Panc1 (cell line): ENCODE results near the gene SYNE1. TPM values are rescaled to one million over a fixed set of nuclear protein-coding genes. Genes with fewer than 3 reads are reported as not detected.

Experiments used
- ATAC-seq: fragments of 200-7000 bp; cut with Tn5 transposase; 2 replicates; pipeline ENCODE4 v1.9.1; 2020; ENCODE audit warnings: mild to moderate bottlenecking, moderate library complexity
- BruUV-seq: library from RNA; stranded (reverse); fragments of 400-500 nt; replicated peaks from 2 replicates; lab custom pipeline; 2021; lab: Mats Ljungman, UMichigan
- CTCF ChIA-PET: fragments of 300-600 bp; sonication (Branson Sonifier 250); formaldehyde crosslinking; loops from one replicate; lab custom pipeline; 2022; ENCODE audit warnings: antibody characterized with exemption; lab: Charles Lee
- POLR2A ChIA-PET: fragments of 300-600 bp; sonication (Branson Sonifier 250); formaldehyde crosslinking; loops from one replicate; lab custom pipeline; 2022; ENCODE audit warnings: antibody characterized with exemption; lab: Charles Lee
- DNase-seq: peaks from one replicate; pipeline ENCODE4 v3.0.0-alpha.2; 2010; ENCODE audit warnings: low read depth, low spot score
- H3K27ac ChIP-seq: 2 replicates; pipeline ENCODE4 v1.5.1; 2011; ENCODE audit warnings: mild to moderate bottlenecking, low read length, inconsistent platforms
- H3K27me3 ChIP-seq: fragments of 200-500 bp; sonication (Bioruptor generic); 2 replicates; pipeline ENCODE4 v1.6.0; 2014; ENCODE audit warnings: low read length, inconsistent platforms; ENCODE audit not compliant: control insufficient read depth, insufficient read depth
- H3K36me3 ChIP-seq: fragments of 200-500 bp; sonication (Bioruptor generic); 2 replicates; pipeline ENCODE4 v1.5.1; 2014; ENCODE audit warnings: inconsistent platforms, mild to moderate bottlenecking, low read length, moderate library complexity; ENCODE audit not compliant: control insufficient read depth, insufficient read depth
- H3K4me1 ChIP-seq: 2 replicates; pipeline ENCODE4 v1.5.1; 2011; ENCODE audit warnings: inconsistent platforms, mild to moderate bottlenecking, low read length, moderate library complexity; ENCODE audit not compliant: control insufficient read depth, insufficient read depth
- H3K4me3 ChIP-seq, 2 experiments: 2 replicates each; pipeline ENCODE4 v1.5.1; 2011 to 2012; ENCODE audit warnings: low read depth in 2 of 2, low read length in 2 of 2, mild to moderate bottlenecking in 2 of 2, inconsistent platforms in 1 of 2, moderate library complexity in 1 of 2
- H3K9me3 ChIP-seq: fragments of 200-500 bp; sonication (Bioruptor generic); 2 replicates; pipeline ENCODE4 v1.5.1; 2014; ENCODE audit warnings: low read depth, mild to moderate bottlenecking, inconsistent platforms, low read length, moderate library complexity; ENCODE audit not compliant: control insufficient read depth, insufficient read depth
- POLR2AphosphoS5 ChIP-seq: IDR thresholded peaks from 2 replicates; pipeline ENCODE4 v1.6.1; 2012; ENCODE audit warnings: mild to moderate bottlenecking, low read depth, low read length, moderate library complexity
- SIN3A ChIP-seq: IDR thresholded peaks from 2 replicates; pipeline ENCODE4 v1.6.1; 2012; ENCODE audit warnings: low read depth, mild to moderate bottlenecking, low read length, moderate library complexity, borderline replicate concordance; ENCODE audit not compliant: insufficient read depth
- TCF7L2 ChIP-seq: IDR thresholded peaks from 2 replicates; pipeline ENCODE4 v1.6.1; 2011; ENCODE audit warnings: mild to moderate bottlenecking, low read depth, low read length, inconsistent platforms
- in situ Hi-C: cut with HindIII; loops from 2 replicates; pipeline ENCODE4 v1.10.0; 2016; ENCODE audit warnings: low sequenced_read_pairs, low pct_unique_long_range_greater_than_20kb
- intact Hi-C: fragments of 100-400 bp; cut with micrococcal nuclease; formaldehyde crosslinking; loops from one replicate; pipeline ENCODE4 v1.10.0; 2022; ENCODE audit not compliant: unreplicated experiment
- total RNA-seq: library from RNA; stranded (reverse); gene quantifications from one replicate; pipeline ENCODE4 v1.2.1, GENCODE V29; 2021; ENCODE audit not compliant: unreplicated experiment
- TF ChIP-seq, protein P1 (sequence below), 2 experiments: IDR thresholded peaks; 2 replicates each; pipeline ENCODE4 v1.6.1; 2011 to 2012; ENCODE audit warnings: low read depth in 2 of 2, control low read depth in 1 of 2, low read length in 1 of 2, mild to moderate bottlenecking in 1 of 2, moderate library complexity in 1 of 2; ENCODE audit not compliant: insufficient read depth in 1 of 2
- TF ChIP-seq, protein P2 (sequence below): fragments of 450-650 bp; IDR thresholded peaks from 2 replicates; pipeline ENCODE4 v1.5.1; 2017; ENCODE audit warnings: mild to moderate bottlenecking

SYNE1 gene
- total RNA-seq, 1 experiment from 2014 or later, result 3.2 TPM

DNA sequence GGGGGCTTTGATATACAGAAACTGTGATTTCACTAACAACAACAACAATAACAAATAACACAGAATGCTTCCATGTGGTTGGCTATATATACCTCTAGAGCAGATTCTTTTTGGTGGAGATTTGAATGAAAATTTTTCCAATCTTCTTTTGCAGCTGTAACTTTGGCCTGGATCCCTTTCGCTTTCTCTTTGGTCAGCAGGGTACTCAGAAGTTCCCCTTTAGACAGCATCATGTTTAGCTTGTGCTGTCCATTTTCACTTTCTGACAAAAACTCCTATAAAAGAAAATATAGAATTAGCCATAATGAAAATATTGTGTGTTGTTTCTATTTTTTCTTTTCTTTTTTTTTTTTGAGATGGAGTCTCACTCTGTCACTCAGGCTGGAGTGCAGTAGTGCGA is 264.2 kb downstream of the SYNE1 start:
- H3K27me3 ChIP-seq, result no peaks in the 10 kb centered on the region
- TF ChIP-seq SIN3A (no peak), POLR2AphosphoS5 (no peak), TCF7L2 (no peak)
- TF ChIP-seq, protein P1, sequence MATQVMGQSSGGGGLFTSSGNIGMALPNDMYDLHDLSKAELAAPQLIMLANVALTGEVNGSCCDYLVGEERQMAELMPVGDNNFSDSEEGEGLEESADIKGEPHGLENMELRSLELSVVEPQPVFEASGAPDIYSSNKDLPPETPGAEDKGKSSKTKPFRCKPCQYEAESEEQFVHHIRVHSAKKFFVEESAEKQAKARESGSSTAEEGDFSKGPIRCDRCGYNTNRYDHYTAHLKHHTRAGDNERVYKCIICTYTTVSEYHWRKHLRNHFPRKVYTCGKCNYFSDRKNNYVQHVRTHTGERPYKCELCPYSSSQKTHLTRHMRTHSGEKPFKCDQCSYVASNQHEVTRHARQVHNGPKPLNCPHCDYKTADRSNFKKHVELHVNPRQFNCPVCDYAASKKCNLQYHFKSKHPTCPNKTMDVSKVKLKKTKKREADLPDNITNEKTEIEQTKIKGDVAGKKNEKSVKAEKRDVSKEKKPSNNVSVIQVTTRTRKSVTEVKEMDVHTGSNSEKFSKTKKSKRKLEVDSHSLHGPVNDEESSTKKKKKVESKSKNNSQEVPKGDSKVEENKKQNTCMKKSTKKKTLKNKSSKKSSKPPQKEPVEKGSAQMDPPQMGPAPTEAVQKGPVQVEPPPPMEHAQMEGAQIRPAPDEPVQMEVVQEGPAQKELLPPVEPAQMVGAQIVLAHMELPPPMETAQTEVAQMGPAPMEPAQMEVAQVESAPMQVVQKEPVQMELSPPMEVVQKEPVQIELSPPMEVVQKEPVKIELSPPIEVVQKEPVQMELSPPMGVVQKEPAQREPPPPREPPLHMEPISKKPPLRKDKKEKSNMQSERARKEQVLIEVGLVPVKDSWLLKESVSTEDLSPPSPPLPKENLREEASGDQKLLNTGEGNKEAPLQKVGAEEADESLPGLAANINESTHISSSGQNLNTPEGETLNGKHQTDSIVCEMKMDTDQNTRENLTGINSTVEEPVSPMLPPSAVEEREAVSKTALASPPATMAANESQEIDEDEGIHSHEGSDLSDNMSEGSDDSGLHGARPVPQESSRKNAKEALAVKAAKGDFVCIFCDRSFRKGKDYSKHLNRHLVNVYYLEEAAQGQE (IDR thresholded peaks at IDR 0.05; ENCODE audit: insufficient read depth in 1 of 2, low read depth in 2 of 2, low read length in 1 of 2), result no peak
- TF ChIP-seq, protein P2, sequence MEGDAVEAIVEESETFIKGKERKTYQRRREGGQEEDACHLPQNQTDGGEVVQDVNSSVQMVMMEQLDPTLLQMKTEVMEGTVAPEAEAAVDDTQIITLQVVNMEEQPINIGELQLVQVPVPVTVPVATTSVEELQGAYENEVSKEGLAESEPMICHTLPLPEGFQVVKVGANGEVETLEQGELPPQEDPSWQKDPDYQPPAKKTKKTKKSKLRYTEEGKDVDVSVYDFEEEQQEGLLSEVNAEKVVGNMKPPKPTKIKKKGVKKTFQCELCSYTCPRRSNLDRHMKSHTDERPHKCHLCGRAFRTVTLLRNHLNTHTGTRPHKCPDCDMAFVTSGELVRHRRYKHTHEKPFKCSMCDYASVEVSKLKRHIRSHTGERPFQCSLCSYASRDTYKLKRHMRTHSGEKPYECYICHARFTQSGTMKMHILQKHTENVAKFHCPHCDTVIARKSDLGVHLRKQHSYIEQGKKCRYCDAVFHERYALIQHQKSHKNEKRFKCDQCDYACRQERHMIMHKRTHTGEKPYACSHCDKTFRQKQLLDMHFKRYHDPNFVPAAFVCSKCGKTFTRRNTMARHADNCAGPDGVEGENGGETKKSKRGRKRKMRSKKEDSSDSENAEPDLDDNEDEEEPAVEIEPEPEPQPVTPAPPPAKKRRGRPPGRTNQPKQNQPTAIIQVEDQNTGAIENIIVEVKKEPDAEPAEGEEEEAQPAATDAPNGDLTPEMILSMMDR, result no peak
- intact Hi-C loops, result no loop called here
- POLR2A ChIA-PET, result interaction anchor here (0.7 kb wide), 1 partner anchor 15 kb away, joined by 3 read pairs; no protein-coding TSS in a partner anchor
- no peaks in the 10 kb centered on the region for H3K36me3 ChIP-seq
- H3K4me1 ChIP-seq, result no peaks in the 10 kb centered on the region
- ATAC-seq (no peak), DNase-seq (no peak)
- H3K4me3 ChIP-seq, result no peak overlapping the region
- CTCF ChIA-PET, result no interaction called here
- H3K27ac ChIP-seq, result no peak overlapping the region
- in situ Hi-C loops, result no loop called here
- no TSS peak for BruUV-seq
- H3K9me3 ChIP-seq, result no peaks in the 10 kb centered on the region

DNA sequence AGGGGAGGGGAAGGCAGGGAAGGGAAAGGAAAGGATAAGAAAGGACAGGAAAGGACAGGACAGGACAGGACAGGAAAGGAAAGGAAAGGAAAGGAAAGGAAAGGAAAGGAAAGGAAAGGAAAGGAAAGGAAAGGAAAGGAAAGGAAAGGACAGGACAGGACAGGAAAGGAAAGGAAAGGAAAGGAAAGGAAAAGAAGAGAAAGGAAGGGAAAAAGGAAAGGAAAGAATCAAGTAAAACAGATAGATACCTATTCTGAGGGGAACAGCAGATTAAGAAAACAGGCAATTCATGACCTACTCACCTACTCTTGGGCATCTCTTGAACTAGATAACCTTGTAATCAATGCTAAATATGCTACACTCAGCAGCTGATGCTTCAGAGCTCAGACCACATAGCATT is 265.4 kb downstream of the SYNE1 start:
- in situ Hi-C loops, result no loop called here
- no peaks in the 10 kb centered on the region for H3K27me3 ChIP-seq

More for the DNA sequence above, 265.4 kb downstream of the SYNE1 start:
- no TSS peak for BruUV-seq
- CTCF ChIA-PET, result no interaction called here
- Histone ChIP-seq H3K9me3 (no peaks in the 10 kb centered on the region), H3K27ac (no peak overlapping the region), H3K4me3 (no peak overlapping the region), H3K4me1 (no peaks in the 10 kb centered on the region), H3K36me3 (no peaks in the 10 kb centered on the region)
- intact Hi-C loops, result no loop called here
- POLR2A ChIA-PET, result no interaction called here
- ATAC-seq (no peak), DNase-seq (no peak)
- TF ChIP-seq, protein P1 (IDR thresholded peaks at IDR 0.05; ENCODE audit: insufficient read depth in 1 of 2, low read depth in 2 of 2, low read length in 1 of 2), result no peak
- TF ChIP-seq TCF7L2 (no peak), POLR2AphosphoS5 (no peak), SIN3A (no peak)
- TF ChIP-seq, protein P2, result no peak
